ENCODE results near the gene JPH3. TPM values are rescaled to one million over a fixed set of nuclear protein-coding genes. Genes with fewer than 3 reads are reported as not detected.

The JPH3 gene
- polyA plus RNA-seq, 1 donor (not counting 4 experiments of a cell fraction or from before 2014, with no cell fraction given), result not detected

DNA sequence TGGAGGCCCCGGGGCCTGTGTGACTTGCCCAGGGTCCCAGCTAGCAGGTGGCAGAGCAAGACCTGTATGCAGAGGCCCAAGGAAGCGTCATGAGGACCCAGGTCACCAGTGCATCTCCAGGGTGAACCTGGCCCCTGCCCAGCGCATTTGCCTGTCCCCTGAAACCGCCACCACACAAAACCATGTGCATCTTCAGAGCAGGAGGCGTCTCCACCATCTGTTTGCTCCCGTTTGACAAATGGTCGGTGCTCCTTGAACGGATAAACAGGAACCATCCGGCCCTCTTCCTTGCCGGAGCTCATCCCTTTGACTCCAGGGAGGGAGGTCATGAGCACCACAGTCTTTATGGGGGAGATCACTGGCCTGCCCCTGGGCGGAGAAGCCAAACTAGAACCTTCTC lies 62.5 kb downstream of the JPH3 start:
- no peak overlapping the region for H3K27ac ChIP-seq (ENCODE audit: control insufficient read depth, insufficient read depth, low read length)
- H3K4me3 ChIP-seq (ENCODE audit: control insufficient read depth in 2 of 3, extremely low read depth in 1 of 3, insufficient read depth in 2 of 3, low read depth in 1 of 3, low read length in 3 of 3), result no peak overlapping the region
- no peaks in the 10 kb centered on the region for H3K36me3 ChIP-seq (ENCODE audit: control insufficient read depth in 2 of 2, extremely low read depth in 1 of 2, insufficient read depth in 2 of 2, low read length in 2 of 2)
- H4K20me1 ChIP-seq (ENCODE audit: control insufficient read depth, extremely low read depth, insufficient read depth, low read length), result no peaks in the 10 kb centered on the region
- H3K9me3 ChIP-seq (ENCODE audit: control insufficient read depth, low read depth, low read length), result no peaks in the 10 kb centered on the region
- H3K4me2 ChIP-seq (ENCODE audit: control insufficient read depth, extremely low read depth, insufficient read depth, low read depth, low read length), result no peak overlapping the region
- FAIRE-seq (no peak), DNase-seq (ENCODE audit: low read depth, low spot score) (no peak)
- H3K4me1 ChIP-seq (ENCODE audit: control insufficient read depth, extremely low read depth, insufficient read depth, low read length), result no peaks in the 10 kb centered on the region
- no peaks in the 10 kb centered on the region for H3K79me2 ChIP-seq (ENCODE audit: control insufficient read depth, insufficient read depth, low read length)
- no peak for TF ChIP-seq CTCF (optimal IDR thresholded peaks at IDR 0.05 in 1 of 3, IDR thresholded peaks at IDR 0.05 in 1 of 3, conservative IDR thresholded peaks at IDR 0.05 in 1 of 3; ENCODE audit: extremely low read depth in 1 of 3, insufficient read depth in 2 of 3, low read length in 3 of 3)
- dilution Hi-C loops (cut with MboI; ENCODE audit: extremely low pct_ligation_motif_present, low sequenced_read_pairs), result no loop called here
- H3K9me1 ChIP-seq (ENCODE audit: control insufficient read depth, extremely low read depth, insufficient read depth, low read length), result no peaks in the 10 kb centered on the region
- no peak overlapping the region for H2AFZ ChIP-seq (ENCODE audit: control insufficient read depth, low read length)
- H3K9ac ChIP-seq (ENCODE audit: control insufficient read depth, extremely low read depth, insufficient read depth, low read length), result no peak overlapping the region
- peaks cover 15% of the 10 kb centered on the region for H3K27me3 ChIP-seq (ENCODE audit: control insufficient read depth, extremely low read depth, insufficient read depth, low read length)

DNA sequence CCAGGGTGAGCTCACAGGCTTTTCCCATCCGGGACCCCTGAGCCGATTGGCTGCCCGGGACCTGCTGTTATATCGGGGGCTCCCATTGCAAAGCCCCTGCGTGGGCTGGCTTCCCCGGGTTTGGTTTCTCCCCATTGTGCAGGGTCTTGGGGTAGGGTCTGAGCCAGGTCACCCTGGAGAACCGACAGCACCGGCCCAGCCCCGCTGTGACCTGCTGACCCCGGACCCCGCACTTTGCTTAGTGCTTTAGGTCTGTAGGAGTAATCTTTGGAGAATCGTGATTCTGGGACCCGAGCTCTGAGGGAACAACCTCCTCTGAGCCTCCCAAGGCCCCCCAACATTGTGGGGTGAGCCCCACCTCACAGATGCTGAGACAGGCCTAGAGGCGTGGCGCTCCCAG lies 62.9 kb downstream of the JPH3 start:
- FAIRE-seq (no peak), DNase-seq (ENCODE audit: low read depth, low spot score) (no peak)
- Histone ChIP-seq H3K4me3 (ENCODE audit: control insufficient read depth in 2 of 3, extremely low read depth in 1 of 3, insufficient read depth in 2 of 3, low read depth in 1 of 3, low read length in 3 of 3) (no peak overlapping the region), H3K27me3 (ENCODE audit: control insufficient read depth, extremely low read depth, insufficient read depth, low read length) (peaks cover 14% of the 10 kb centered on the region), H3K9ac (ENCODE audit: control insufficient read depth, extremely low read depth, insufficient read depth, low read length) (no peak overlapping the region), H3K79me2 (ENCODE audit: control insufficient read depth, insufficient read depth, low read length) (no peaks in the 10 kb centered on the region), H3K27ac (ENCODE audit: control insufficient read depth, insufficient read depth, low read length) (no peak overlapping the region), H4K20me1 (ENCODE audit: control insufficient read depth, extremely low read depth, insufficient read depth, low read length) (no peaks in the 10 kb centered on the region), H3K9me1 (ENCODE audit: control insufficient read depth, extremely low read depth, insufficient read depth, low read length) (no peaks in the 10 kb centered on the region), H3K4me1 (ENCODE audit: control insufficient read depth, extremely low read depth, insufficient read depth, low read length) (no peaks in the 10 kb centered on the region), H2AFZ (ENCODE audit: control insufficient read depth, low read length) (no peak overlapping the region), H3K9me3 (ENCODE audit: control insufficient read depth, low read depth, low read length) (no peaks in the 10 kb centered on the region), H3K4me2 (ENCODE audit: control insufficient read depth, extremely low read depth, insufficient read depth, low read depth, low read length) (no peak overlapping the region), H3K36me3 (ENCODE audit: control insufficient read depth in 2 of 2, extremely low read depth in 1 of 2, insufficient read depth in 2 of 2, low read length in 2 of 2) (no peaks in the 10 kb centered on the region)
- dilution Hi-C loops (cut with MboI; ENCODE audit: extremely low pct_ligation_motif_present, low sequenced_read_pairs), result no loop called here
- TF ChIP-seq CTCF (optimal IDR thresholded peaks at IDR 0.05 in 1 of 3, IDR thresholded peaks at IDR 0.05 in 1 of 3, conservative IDR thresholded peaks at IDR 0.05 in 1 of 3; ENCODE audit: extremely low read depth in 1 of 3, insufficient read depth in 2 of 3, low read length in 3 of 3), result no peak
